Measurements from ENCODE around the gene AKR7A3. TPM values are rescaled to one million over a fixed set of nuclear protein-coding genes. Genes with fewer than 3 reads are reported as not detected.

Gene AKR7A3
- total RNA-seq, 4 donors from 2014 or later, result 77.8 to 167 (median 102) TPM

- Histone ChIP-seq H3K9me3 (no peaks in the 10 kb centered on the region), H3K27me3 (no peaks in the 10 kb centered on the region), H3K36me3 (peaks cover 0 to 4% (median 1%) of the 10 kb centered on the region in 4 donors), H3K4me1 (peaks cover 0 to 8% (median 4%) of the 10 kb centered on the region in 4 donors), H3K27ac (no peak overlapping the region), H3K4me3 (no peak overlapping the region)
- intact Hi-C loops (cut with DNase I; ENCODE audit: low total_unique reads), result no loop called here
- WGBS, 2 donors (ENCODE audit: low coverage in 1 of 2), result 80 to 89% methylated on average over 3 of the region's 3 CpGs
- TF ChIP-seq POLR2AphosphoS5 (IDR thresholded peaks at IDR 0.05) (no peak), EP300 (IDR thresholded peaks at IDR 0.05; ENCODE audit: low read depth) (no peak), POLR2A (IDR thresholded peaks at IDR 0.05) (no peak), CTCF (IDR thresholded peaks at IDR 0.05) (no peak)
- in situ Hi-C loops (cut with MboI; ENCODE audit: low pct_ligation_motif_present in 1 of 4, low pct_unique_long_range_greater_than_20kb in 1 of 4, low sequenced_read_pairs in 3 of 4), result no loop called here
- no peak for DNase-seq
Observed at GRCh38 chr1:19319196-19319595, 30.6 kb upstream of the AKR7A3 start.

GRCh38 chr1:19317126-19317910, 28.7 kb upstream of the AKR7A3 start:
- Histone ChIP-seq H3K4me3 (no peak overlapping the region), H3K4me1 (peaks cover 7 to 22% (median 16%) of the 10 kb centered on the region in 4 donors), H3K27ac (no peak overlapping the region), H3K9me3 (no peaks in the 10 kb centered on the region), H3K36me3 (peaks cover 0 to 4% (median 1%) of the 10 kb centered on the region in 4 donors), H3K27me3 (no peaks in the 10 kb centered on the region)
- in situ Hi-C loops (cut with MboI; ENCODE audit: low pct_ligation_motif_present in 1 of 4, low pct_unique_long_range_greater_than_20kb in 1 of 4, low sequenced_read_pairs in 3 of 4), result no loop called here
- no peak for DNase-seq
- WGBS, 2 donors (ENCODE audit: low coverage in 1 of 2), result 93% methylated on average over 12 of the region's 13 CpGs; no CpG with 5 or more reads in 1 of the 2 donors
- intact Hi-C loops (cut with DNase I; ENCODE audit: low total_unique reads), result no loop called here
- TF ChIP-seq POLR2AphosphoS5 (IDR thresholded peaks at IDR 0.05), result no peak
- TF ChIP-seq POLR2A (IDR thresholded peaks at IDR 0.05), result no peak
- TF ChIP-seq EP300 (IDR thresholded peaks at IDR 0.05; ENCODE audit: low read depth), result no peak
- TF ChIP-seq CTCF (IDR thresholded peaks at IDR 0.05), result no peak

- Histone ChIP-seq H3K9me3 (no peaks in the 10 kb centered on the region), H3K36me3 (peaks cover 0 to 3% (median 0%) of the 10 kb centered on the region in 4 donors), H3K27me3 (no peaks in the 10 kb centered on the region), H3K27ac (no peak overlapping the region), H3K4me3 (no peak overlapping the region), H3K4me1 (peaks cover 13 to 32% (median 25%) of the 10 kb centered on the region in 4 donors)
- DNase-seq, result no peak
- intact Hi-C loops (cut with DNase I; ENCODE audit: low total_unique reads) (no loop called here), in situ Hi-C loops (cut with MboI; ENCODE audit: low pct_ligation_motif_present in 1 of 4, low pct_unique_long_range_greater_than_20kb in 1 of 4, low sequenced_read_pairs in 3 of 4) (no loop called here)
- no peak for TF ChIP-seq POLR2A (IDR thresholded peaks at IDR 0.05)
- no peak for TF ChIP-seq CTCF (IDR thresholded peaks at IDR 0.05)
- no peak for TF ChIP-seq POLR2AphosphoS5 (IDR thresholded peaks at IDR 0.05)
- TF ChIP-seq EP300 (IDR thresholded peaks at IDR 0.05; ENCODE audit: low read depth), result no peak
- WGBS, 2 donors (ENCODE audit: low coverage in 1 of 2), result 40 to 73% methylated on average over 1 to 17 of the region's 17 CpGs
Observed at GRCh38 chr1:19315378-19316198, 27.0 kb upstream of the AKR7A3 start.
